HG02623 (cell line): ENCODE measurements around the gene YPEL3.
"Not testable (repeated sequence)": the region's sequence is repeated elsewhere in the genome, so short reads cannot be mapped to it uniquely, and the experiment has no call there.

Experiments used
- ATAC-seq: cut with Tn5 transposase; IDR thresholded peaks from one replicate; pipeline ENCODE4 v1.9.1; 2021; ENCODE audit warnings: moderate library complexity; ENCODE audit not compliant: unreplicated experiment

The YPEL3 gene

GRCh38 chr16:30096105-30096861 is at the start of gene YPEL3:
YPEL3 (minus strand) TSS chr16:30096213; CDS start chr16:30095482, 731 bp downstream.
- peak; percentile 51 for ATAC-seq

DNA sequence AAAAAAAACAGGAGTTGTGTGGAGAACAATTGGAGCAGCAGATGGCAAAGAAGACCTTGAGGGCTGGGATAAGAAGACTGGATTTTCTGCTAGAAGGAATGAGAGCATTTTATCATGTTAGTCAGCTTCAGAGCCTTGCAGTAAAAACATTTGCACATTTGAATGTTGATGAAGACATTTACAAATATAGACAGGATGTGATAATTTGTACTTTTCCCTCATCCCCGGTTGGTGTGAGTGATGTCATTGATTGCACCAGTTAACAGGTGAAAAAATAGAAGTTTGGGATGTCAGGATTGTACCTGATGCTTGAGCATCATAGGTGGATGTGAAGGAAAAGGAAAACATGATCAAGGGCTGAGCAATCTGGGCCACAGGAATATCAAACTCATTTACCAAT is 49.6 kb upstream of the YPEL3 start:
- ATAC-seq = no peak

DNA sequence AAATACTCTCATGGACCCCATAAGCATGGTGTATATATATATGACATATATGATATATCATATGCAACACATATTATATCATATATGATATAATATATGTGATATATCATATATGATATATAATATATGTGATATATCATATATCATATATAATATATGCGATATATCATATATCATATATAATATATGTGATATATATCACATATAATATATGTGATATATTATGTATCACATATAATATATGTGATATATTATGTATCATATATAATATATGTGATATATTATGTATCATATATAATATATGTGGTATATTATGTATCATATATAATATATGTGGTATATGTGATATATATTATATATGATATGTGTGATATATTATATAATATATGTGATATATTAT is 48.9 kb upstream of the YPEL3 start:
- ATAC-seq = no peak

GRCh38 chr16:30144017-30144416 is 48.0 kb upstream of the YPEL3 start:
- no peak for ATAC-seq

- no peak for ATAC-seq
These were observed 47.3 kb upstream of the YPEL3 start for GRCh38 chr16:30143347-30143702.

DNA sequence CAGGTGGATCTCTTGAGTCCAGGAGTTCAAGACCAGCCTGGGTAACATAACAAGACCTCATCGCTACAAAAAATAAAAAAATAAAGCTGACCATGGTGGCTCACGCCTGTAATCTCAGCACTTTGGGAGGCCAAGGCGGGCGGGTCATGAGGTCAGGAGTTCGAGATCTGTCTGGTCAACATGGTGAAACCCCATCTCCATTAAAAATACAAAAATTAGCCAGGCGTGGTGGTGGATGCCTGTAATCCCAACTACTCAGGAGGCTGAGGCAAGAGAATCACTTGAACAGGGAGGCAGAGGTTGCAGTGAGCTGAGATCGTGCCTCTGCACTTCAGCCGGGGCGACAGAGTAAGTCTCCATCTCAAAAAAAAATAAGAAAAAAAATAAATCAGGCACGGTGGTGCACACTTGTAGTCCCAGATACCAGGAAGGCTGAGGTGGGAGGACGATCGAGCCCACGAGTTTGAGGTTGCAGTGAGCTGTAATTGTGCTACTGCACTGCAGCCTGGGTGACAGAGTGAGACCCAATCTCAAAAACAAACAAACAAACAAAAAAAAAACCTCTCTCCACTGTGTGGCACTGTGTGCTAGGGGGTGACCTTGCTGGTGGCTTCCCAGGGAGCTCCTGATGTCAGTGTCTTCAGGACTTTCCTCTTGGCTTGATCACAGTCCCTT is 46.8 kb upstream of the YPEL3 start:
- no peak for ATAC-seq

GRCh38 chr16:30141750-30142149 is 45.7 kb upstream of the YPEL3 start:
- ATAC-seq = no peak

DNA sequence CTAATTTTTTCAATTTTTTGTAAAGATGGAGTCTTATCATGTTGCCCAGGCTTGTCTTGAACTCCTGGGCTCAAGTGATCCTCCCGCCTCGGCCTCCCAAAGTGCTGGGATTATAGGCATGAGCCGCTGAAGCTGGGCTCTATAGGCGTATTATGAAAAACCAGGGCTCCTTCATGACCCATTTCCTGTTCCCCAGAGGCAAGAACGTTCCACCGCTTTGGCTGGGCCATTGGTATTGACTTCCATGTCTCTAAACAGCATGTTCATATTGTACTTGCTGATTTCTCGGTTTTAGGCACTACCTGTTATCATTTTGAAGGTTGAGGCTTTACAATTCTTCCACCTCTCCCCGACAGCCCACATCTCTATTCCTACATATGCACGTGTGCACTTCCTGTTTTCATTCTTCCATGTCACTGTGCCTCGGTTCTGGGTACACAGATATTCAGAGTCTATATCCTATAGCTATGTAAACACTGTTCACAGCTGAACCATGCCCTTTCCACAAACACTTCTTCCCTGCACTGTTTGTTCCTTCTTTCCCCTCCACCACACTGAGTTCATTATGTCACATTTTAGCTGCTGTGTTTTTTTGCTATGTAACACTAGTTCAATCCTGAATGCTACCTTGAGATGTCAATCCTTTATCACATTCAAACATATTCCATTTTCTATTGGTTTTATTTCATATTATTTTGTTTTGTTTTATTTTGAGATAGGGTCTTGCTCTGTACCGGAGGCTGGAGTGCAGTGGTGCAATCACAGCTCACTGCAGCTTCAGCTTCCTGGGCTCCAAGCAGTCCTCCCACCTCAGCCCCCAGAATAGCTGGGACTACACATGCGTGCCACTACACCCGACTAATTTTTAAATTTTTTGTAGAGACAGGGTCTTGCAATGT is 43.8 kb upstream of the YPEL3 start:
- ATAC-seq = no peak

DNA sequence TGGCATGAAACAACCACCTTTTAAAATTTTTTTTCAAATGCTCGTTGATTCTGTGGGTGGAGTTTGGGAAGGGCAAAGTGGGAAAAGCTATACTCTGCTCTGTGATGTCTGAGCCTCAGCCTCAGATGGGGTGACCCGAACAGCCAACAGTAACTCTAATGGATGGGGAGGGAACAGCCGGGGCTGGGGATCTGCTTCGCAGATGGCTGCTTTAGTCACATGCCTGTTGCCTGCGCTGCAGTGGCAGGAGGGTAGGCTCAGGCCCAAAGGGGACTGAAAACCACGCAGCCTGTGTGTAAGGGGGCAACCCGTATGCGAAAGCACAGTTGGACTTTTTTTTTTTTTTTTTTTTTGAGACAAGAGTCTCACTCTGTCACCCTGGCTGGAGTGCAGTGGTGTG is 41.9 kb upstream of the YPEL3 start:
- ATAC-seq = no peak

DNA sequence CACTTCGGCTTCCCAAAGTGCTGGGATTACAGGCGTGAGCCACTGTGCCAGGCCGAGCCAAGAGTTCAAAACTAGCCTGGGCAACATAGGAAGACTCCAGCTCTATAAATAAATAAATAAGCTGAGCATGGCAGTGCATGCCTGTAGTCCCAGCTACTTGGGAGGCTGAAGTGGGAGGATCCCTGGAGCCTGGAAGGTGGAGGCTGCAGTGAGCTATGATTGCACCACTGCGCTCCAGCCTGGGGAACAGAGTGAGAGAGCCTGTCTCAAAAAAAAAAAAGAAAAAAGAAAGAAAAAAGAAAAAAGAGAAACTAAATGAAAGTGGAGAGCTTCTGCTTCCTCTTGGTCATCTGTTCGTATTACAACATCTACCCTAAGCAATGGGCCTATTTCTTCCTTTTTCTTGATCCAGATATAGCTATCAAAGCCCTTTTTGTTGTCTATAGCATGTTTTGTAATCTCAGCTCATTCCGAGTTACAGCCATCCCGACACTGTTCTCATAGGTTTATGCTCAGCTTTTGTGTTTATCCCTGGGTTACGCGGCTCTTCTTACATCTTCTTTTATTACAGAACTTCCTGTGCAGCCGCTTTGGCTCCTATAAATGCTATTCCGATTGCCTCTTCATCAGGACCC is 41.1 kb upstream of the YPEL3 start:
- no peak for ATAC-seq

DNA sequence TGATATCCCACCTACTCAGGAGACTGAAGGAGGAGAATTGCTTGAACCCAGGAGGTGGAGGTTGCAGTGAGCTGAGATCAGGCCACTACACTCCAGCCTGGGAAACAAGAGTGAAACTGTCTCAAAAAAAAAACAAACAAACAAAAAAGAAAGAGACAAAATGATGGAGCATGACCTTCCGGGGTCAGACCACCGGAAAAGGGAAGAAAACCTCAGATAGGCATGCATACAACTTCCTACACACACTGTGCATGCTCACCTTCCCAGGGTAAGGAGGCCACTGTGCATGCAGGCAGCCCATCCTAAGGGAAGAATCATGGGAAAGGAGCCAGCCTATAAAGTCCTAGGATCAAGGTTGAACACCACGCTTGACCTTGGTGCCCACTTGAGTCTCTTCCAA is 36.6 kb upstream of the YPEL3 start:
- ATAC-seq = no peak

GRCh38 chr16:30131869-30132475 is 36.0 kb upstream of the YPEL3 start:
- ATAC-seq = no peak

DNA sequence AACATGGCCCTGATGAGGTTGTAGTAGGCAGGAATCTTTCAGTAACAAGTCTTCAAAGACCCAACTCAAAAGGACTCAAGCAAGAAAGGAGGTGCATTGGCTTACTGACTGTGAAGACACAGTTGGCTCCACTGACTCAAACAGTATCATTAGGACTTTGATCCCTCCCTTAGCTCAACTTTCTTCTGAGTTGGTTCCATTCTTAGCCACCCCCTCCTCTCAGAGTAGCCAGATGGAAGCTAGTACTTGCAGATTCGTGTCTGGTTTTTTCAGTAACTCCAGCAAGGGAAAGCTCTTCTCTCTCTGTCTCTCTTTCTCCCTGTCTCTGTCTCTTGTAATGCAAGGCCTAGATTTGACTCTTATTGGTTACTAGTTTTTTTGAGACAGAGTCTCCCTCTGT is 32.0 kb upstream of the YPEL3 start:
- ATAC-seq = no peak

- not testable (repeated sequence) for ATAC-seq
These were observed 29.7 kb upstream of the YPEL3 start for GRCh38 chr16:30125690-30126089.

DNA sequence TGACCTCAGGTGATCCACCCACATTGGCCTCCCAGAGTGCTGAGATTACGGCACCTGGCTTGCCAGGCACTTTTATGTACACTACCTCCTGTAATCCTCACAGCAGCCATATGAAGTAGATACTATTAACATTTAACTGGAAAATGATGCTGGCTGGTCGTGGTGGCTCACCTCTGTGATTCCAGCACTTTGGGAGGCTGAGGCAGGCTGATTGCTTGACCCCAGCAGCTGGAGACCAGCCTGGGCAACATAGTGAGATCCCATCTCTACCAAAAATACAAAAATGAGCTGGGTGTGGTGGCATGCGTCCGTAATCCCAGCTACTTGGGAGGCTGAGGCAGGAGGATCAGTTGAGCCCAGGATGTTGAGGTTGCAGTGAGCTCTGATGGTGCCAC is 29.0 kb upstream of the YPEL3 start:
- ATAC-seq = no peak

DNA sequence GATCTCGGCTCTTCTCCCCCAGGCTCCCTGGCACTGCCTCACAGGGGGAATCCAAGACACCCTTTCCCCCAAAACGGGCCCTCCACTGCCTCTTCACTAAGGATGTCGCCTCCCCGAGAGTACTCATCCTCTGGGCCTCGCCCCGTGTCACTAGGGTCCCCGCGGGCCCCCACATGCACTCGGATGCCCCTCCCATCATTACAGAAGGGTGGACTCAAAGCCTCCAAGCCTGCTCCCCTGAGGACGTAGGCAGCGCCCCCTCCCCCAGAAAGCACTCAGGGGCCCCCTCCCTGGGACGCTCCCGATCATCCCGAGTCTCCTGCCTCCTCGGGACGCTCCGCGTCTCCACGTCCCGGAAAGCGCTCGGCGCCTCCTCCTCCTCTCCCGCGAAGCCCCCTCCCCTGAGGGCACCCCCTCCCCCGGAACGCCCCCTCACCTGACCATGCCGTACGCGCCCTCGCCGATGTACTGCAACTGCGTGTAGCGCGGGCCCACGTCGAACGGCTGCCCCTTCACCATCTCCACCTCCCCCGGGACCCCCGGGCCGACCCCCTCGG is 26.7 kb upstream of the YPEL3 start:
- ATAC-seq = no peak

DNA sequence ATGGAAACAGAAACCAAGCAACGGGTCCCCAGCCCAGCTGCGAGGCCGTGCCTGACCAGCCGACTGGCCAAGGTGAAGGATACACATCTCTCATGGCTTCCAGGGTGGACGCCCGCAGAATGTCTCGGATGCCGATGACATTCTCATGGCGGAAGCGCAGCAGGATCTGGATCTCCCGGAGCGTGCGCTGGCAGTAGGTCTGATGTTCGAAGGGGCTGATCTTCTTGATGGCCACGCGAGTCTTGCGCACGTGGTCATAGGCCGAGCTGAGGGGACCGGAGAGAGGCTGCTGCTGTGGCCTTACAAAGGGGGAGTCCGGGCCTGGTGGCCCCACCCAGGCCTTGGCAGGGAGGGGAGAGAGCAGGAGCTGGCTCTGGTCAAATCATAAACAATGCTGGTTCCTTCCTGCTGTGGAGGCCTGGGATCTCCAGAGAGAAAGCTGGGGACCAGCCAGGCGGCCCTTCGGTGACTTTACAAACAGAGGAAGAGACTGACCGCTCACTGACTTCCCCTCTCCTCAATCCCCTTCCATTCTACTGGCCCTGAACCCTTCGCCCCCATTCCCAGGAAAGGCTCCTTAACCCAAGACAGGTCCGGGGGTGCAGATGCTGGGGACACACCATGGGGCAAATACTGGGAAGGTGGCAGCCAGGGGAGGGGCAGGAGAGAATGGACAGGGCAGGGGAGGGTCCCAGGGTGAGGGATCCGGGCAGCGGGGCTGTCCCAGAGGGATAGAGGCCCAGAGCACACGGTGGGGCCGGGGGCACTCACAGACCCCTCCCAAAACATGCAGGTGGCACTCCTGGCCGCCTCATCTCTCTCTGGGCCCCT is 25.9 kb upstream of the YPEL3 start:
- no peak for ATAC-seq

- no peak for ATAC-seq
These were observed 24.5 kb upstream of the YPEL3 start for GRCh38 chr16:30120340-30121105.

GRCh38 chr16:30119428-30119827 is 23.4 kb upstream of the YPEL3 start:
- ATAC-seq = no peak
